ENCODE measurements around the gene CYP24A1.

The CYP24A1 gene

GRCh38 chr20:54160065-54161007 is 13.4 kb downstream of the CYP24A1 start:
- Histone ChIP-seq H3K36me3 (no peaks in the 10 kb centered on the region), H3K4me2 (no peak overlapping the region), H3K9me3 (no peaks in the 10 kb centered on the region), H3K9ac (no peak overlapping the region), H3K4me3 (no peak overlapping the region), H3K4me1 (0 out of 2 replicates have a peak, but pooled peaks cover 6% of the 10 kb centered on the region), H3K27ac (no peak overlapping the region), H3K27me3 (no peaks in the 10 kb centered on the region), H4K20me1 (no peaks in the 10 kb centered on the region)
- TF ChIP-seq Cebpa-rat (IDR thresholded peaks at IDR 0.05): no peak

- Histone ChIP-seq H4K20me1 (no peaks in the 10 kb centered on the region), H3K4me2 (no peak overlapping the region), H3K9me3 (no peaks in the 10 kb centered on the region), H3K4me1 (0 out of 2 replicates have a peak, but pooled peaks cover 6% of the 10 kb centered on the region), H3K4me3 (no peak overlapping the region), H3K27ac (no peak overlapping the region), H3K36me3 (no peaks in the 10 kb centered on the region), H3K9ac (no peak overlapping the region), H3K27me3 (no peaks in the 10 kb centered on the region)
- no peak for TF ChIP-seq Cebpa-rat (IDR thresholded peaks at IDR 0.05)
Measured at GRCh38 chr20:54158856-54159418, 14.8 kb downstream of the CYP24A1 start.

GRCh38 chr20:54158226-54158625 is 15.6 kb downstream of the CYP24A1 start:
- Histone ChIP-seq H3K9ac (no peak overlapping the region), H3K27me3 (no peaks in the 10 kb centered on the region), H3K9me3 (no peaks in the 10 kb centered on the region), H3K4me2 (no peak overlapping the region), H3K27ac (no peak overlapping the region), H3K4me3 (no peak overlapping the region), H4K20me1 (no peaks in the 10 kb centered on the region), H3K36me3 (no peaks in the 10 kb centered on the region), H3K4me1 (0 out of 2 replicates have a peak, but pooled peaks cover 6% of the 10 kb centered on the region)
- TF ChIP-seq Cebpa-rat (IDR thresholded peaks at IDR 0.05): no peak

- Histone ChIP-seq H3K27me3 (no peaks in the 10 kb centered on the region), H3K4me2 (no peak overlapping the region)
- no peak for TF ChIP-seq Cebpa-rat (IDR thresholded peaks at IDR 0.05)
Measured at GRCh38 chr20:54156981-54157835, 16.6 kb downstream of the CYP24A1 start.

GRCh38 chr20:54156522-54156921 is 17.3 kb downstream of the CYP24A1 start:
- Histone ChIP-seq H4K20me1 (no peaks in the 10 kb centered on the region), H3K9me3 (no peaks in the 10 kb centered on the region), H3K4me3 (no peak overlapping the region), H3K27ac (no peak overlapping the region), H3K4me1 (no peaks in the 10 kb centered on the region), H3K4me2 (no peak overlapping the region), H3K9ac (no peak overlapping the region), H3K27me3 (no peaks in the 10 kb centered on the region), H3K36me3 (no peaks in the 10 kb centered on the region)
- no peak for TF ChIP-seq Cebpa-rat (IDR thresholded peaks at IDR 0.05)

More at GRCh38 chr20:54156981-54157835, 16.6 kb downstream of the CYP24A1 start:
- Histone ChIP-seq H4K20me1 (no peaks in the 10 kb centered on the region), H3K9me3 (no peaks in the 10 kb centered on the region), H3K27ac (no peak overlapping the region), H3K36me3 (no peaks in the 10 kb centered on the region), H3K4me3 (no peak overlapping the region), H3K9ac (no peak overlapping the region), H3K4me1 (no peaks in the 10 kb centered on the region)

- no peak overlapping the region for H3K27ac ChIP-seq
Measured at GRCh38 chr20:54155736-54156317, 18.0 kb downstream of the CYP24A1 start.

GRCh38 chr20:54154439-54154838 is 19.3 kb downstream of the CYP24A1 start:
- H3K4me2 ChIP-seq: no peak overlapping the region
- no peaks in the 10 kb centered on the region for H4K20me1 ChIP-seq
- H3K27ac ChIP-seq: no peak overlapping the region
- no peaks in the 10 kb centered on the region for H3K27me3 ChIP-seq
- no peak for TF ChIP-seq Cebpa-rat (IDR thresholded peaks at IDR 0.05)
- no peaks in the 10 kb centered on the region for H3K9me3 ChIP-seq
- H3K9ac ChIP-seq: no peak overlapping the region
- H3K36me3 ChIP-seq: no peaks in the 10 kb centered on the region
- H3K4me3 ChIP-seq: no peak overlapping the region
- no peaks in the 10 kb centered on the region for H3K4me1 ChIP-seq

More at GRCh38 chr20:54155736-54156317, 18.0 kb downstream of the CYP24A1 start:
- Histone ChIP-seq H3K27me3 (no peaks in the 10 kb centered on the region), H4K20me1 (no peaks in the 10 kb centered on the region), H3K4me1 (no peaks in the 10 kb centered on the region), H3K4me2 (no peak overlapping the region), H3K4me3 (no peak overlapping the region), H3K9ac (no peak overlapping the region), H3K36me3 (no peaks in the 10 kb centered on the region), H3K9me3 (no peaks in the 10 kb centered on the region)
- no peak for TF ChIP-seq Cebpa-rat (IDR thresholded peaks at IDR 0.05)

- no peak for TF ChIP-seq Cebpa-rat (IDR thresholded peaks at IDR 0.05)
- no peaks in the 10 kb centered on the region for H3K4me1 ChIP-seq
- H3K4me3 ChIP-seq: no peak overlapping the region
Measured at GRCh38 chr20:54153847-54154246, 19.9 kb downstream of the CYP24A1 start.

GRCh38 chr20:54153041-54153327 is 20.8 kb downstream of the CYP24A1 start:
- Histone ChIP-seq H3K27ac (no peak overlapping the region), H3K27me3 (no peaks in the 10 kb centered on the region), H3K4me1 (no peaks in the 10 kb centered on the region), H3K4me3 (no peak overlapping the region), H3K36me3 (no peaks in the 10 kb centered on the region), H3K9ac (no peak overlapping the region), H3K4me2 (no peak overlapping the region), H3K9me3 (no peaks in the 10 kb centered on the region), H4K20me1 (no peaks in the 10 kb centered on the region)
- no peak for TF ChIP-seq Cebpa-rat (IDR thresholded peaks at IDR 0.05)

More at GRCh38 chr20:54153847-54154246, 19.9 kb downstream of the CYP24A1 start:
- Histone ChIP-seq H3K9ac (no peak overlapping the region), H3K27me3 (no peaks in the 10 kb centered on the region), H3K36me3 (no peaks in the 10 kb centered on the region), H3K9me3 (no peaks in the 10 kb centered on the region), H3K4me2 (no peak overlapping the region), H3K27ac (no peak overlapping the region), H4K20me1 (no peaks in the 10 kb centered on the region)

Measured in BLaER1 (cell line).